HG03571 (cell line): ENCODE data around the gene MZB1.
"Not testable (repeated sequence)": the region's sequence is repeated elsewhere in the genome, so short reads cannot be mapped to it uniquely, and the experiment has no call there.

Experiments
- ATAC-seq: cut with Tn5 transposase; IDR thresholded peaks from one replicate; pipeline ENCODE4 v1.9.1; 2021; ENCODE audit not compliant: unreplicated experiment

MZB1 gene

DNA sequence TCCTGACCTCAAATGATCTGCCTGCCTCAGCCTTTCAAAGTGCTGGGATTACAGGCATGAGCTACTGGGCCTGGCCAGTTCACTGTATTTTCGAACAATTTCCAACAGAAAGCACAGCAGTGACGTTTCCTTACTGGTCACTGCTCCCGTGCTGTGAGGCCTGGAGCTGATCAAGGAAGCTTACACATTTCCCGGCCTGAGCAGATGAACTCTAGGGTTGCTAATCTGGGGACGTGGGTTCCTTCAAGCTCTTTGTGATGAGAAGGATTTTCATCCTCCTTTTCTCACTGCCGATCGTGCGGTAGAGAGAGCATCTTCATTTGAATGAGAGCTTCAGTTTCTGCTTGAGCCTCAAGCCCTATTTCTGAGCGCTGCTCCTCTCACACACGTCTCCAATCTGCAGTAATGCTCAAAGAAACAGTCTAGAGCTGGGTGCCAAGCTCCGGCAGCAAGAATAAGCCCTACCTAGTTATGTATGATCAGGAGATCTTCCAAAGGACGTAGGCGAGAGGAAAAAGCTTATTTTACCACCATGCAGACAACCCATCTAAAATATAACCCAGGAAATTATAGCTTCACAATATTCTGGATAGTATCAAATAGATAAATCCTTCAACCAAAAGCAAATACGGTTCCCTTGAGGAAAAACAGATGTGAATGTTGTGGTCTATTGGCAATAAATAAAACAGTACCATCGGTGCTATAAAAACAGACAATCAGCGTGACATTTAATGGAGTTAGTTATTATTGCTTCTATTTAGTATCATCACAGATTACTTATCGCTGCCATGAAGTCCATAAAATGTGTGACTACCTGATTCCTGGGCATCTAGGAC lies 21.5 kb upstream of the MZB1 start:
- no peak for ATAC-seq

DNA sequence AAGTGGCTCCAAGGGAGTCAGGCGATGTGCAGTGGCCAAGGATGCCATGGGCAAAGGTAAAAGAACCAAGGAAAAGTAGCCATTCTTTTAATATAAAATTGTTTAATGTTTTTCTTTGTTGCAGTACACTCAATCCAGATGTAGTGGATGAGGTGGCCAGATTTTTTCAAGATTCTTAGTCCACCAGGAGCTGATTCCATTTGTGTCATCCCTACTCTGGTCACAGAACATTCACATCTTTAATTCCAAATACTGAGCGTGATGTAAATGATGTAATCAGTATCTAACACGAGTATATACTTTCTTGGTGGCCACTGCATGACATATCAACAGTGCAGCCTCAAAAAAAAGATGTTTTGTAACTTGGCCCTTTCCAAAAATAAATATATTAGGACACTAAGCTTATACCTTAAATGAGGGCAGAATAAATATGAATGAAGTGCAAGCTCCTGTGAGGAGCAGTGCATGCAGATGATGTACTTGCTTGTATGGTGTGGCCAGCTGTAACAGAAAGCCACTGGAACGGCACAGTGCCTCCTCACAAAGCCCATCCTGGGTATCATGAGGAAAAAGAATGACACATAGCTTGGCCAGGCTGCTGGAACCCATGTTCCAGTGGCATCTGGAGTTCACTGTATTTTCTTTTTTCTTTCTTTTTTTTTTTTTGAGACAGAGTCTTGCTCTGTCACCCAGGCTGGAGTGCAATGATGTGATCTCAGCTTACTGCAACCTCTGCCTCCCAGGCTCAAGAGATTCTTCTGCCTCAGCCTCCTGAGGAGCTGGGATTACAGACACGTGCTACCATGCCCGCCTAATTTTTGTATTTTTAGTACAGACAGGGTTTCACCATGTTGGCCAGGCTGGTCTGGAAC lies 20.6 kb upstream of the MZB1 start:
- ATAC-seq: no peak

DNA sequence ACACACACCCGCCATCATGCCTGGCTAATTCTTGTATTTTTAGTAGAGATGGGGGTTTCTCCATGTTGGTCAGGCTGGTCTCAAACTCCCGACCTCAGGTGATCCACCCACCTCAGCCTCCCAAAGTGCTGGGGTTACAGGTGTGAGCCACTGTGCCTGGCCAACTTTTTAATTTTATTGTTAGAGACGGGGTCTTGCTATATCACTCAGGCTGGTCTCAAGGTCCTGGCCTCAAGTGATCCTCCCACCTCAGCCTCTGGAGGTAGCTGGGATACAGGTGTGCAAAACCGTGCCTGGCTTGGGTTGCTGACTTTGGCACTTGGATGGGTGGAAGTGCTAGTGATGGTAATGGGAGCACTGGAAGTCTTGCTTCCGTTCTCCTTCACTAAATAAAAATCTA lies 19.4 kb upstream of the MZB1 start:
- not testable (repeated sequence) for ATAC-seq

- no peak for ATAC-seq
Observed at GRCh38 chr5:139408191-139408590, 18.5 kb upstream of the MZB1 start.

GRCh38 chr5:139407517-139407916 lies 17.8 kb upstream of the MZB1 start:
- no peak for ATAC-seq

- ATAC-seq: no peak
Observed at GRCh38 chr5:139406963-139407362, 17.2 kb upstream of the MZB1 start.

DNA sequence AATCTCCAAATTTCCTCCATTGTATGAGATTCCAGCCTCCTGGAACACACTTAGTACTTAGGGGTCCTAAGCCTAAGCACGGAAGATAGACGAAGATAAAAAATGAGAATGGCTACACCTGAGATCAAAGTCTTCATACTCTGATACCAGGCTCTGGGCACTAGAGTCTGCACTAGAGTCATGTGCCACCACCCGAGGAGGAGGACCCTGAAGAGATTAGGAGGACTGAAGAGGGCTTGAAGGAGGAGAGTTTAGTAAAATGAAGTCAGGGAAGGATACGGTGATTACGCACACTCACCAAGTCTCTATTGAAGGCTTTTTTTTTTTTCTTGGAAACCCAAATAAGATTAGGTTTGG lies 14.7 kb upstream of the MZB1 start:
- ATAC-seq: no peak

GRCh38 chr5:139403787-139404483 lies 14.2 kb upstream of the MZB1 start, which contains the start of gene SPATA24:
Gene SPATA24 (minus strand): TSS chr5:139404089. CDS start chr5:139404060, 29 bp downstream.
- peak; percentile 86 for ATAC-seq

DNA sequence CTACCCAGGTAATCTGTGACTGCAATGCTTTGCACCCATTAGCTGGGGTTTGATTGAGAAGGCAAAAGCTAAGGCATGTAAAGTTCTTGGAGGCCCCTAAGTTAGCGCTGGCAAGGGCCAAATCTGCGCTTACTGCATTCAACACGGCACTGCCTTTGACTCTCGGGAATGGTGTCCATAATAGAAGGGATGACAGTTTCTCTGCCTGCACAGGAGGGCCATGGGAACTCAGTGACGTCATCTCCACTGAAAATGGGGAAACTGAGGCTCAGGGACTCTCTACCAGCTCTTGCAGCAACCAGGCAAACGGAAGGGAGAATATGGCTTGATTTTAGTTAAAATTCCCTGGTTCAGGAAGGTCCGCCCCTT lies 13.7 kb upstream of the MZB1 start:
- ATAC-seq: no peak

DNA sequence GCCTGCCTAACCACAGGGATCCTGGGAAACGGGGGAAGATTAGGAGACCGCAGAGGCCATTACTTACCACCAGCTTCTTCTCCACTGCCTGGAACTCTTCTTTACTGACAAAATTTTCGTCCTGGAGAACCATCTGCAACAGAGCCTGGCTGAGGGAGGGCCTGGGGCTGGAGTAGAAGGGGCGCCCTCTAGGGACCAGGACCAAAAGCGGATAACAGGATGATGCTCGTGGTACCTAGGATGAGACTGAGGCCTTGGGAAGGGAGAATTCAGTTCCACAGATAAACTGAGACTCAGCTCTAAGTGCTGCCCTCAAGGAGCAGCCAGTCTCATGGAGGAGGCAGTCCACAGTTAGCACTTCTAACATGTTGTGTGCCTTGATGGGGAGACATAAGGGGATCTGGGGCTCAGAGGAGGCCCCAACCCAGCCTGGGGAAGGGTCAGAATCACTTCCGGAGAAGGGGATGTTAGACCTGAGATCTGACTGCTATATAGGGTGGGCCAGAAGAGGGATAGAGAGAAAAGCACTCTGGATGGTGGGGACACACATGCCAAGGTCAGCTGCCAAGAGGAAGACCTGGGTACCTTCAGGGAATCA lies 12.9 kb upstream of the MZB1 start:
- no peak for ATAC-seq

GRCh38 chr5:139401546-139401945 lies 11.8 kb upstream of the MZB1 start:
- no peak for ATAC-seq

GRCh38 chr5:139399501-139400121 lies 9.9 kb upstream of the MZB1 start:
- no peak for ATAC-seq

- no peak for ATAC-seq
Observed at GRCh38 chr5:139397921-139398320, 8.2 kb upstream of the MZB1 start.

DNA sequence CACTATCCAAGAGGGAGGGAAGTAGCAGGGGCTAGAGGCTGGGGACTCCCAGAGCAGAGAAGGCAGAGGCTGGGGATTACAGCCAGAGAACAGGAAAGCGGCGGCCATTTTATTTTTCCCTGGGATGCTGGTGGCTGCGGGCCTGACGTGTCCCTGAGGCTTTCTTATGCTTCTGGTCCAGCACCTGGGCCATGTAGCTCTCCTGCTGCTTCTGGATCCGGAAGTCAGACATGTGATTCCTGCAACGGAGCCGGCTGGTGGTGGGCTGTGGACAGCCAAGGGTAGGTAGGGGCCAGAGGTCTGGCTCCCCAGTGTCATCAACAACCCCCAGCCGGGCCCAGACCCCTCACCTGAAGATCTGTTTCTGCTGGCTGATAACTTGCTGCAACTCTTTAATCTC lies 7.0 kb upstream of the MZB1 start:
- no peak for ATAC-seq

DNA sequence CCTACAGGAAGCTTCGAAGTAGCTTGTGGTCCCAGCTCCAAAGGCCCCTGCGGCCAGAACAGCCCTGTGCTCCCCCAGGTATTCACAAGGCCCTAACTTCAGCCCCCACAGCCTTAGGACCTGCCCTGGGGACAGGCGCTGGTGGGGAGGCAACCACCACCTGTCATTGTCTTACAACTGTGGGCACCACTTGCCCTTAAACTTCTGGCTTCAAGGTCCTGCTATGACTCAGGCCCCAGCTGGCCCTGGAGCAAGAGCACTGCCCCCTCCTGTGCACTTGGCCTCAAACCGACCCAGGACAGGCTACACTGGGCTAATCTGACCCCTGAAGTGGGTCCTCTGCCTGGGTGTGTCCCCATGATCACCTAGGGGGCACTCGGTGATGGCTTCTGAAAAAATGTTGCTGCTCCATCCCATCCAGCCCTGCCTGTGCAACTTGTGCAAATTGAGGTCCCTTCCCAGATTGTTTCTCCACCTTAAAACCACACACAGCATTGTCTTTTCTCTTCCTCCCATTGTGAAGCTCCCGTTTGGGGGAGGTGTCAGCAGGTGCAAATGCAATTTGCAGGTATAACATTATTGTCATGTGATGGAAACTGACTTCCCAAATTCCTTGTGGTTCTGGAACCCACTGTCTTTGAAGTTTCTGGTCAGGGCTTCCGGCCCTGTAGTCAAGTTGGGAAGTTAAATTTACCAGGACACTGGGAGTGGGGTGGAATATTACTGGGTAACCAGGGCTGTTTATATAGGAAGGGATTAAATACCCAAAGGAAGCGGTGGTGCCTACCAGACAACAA lies 6.3 kb upstream of the MZB1 start:
- no peak for ATAC-seq

DNA sequence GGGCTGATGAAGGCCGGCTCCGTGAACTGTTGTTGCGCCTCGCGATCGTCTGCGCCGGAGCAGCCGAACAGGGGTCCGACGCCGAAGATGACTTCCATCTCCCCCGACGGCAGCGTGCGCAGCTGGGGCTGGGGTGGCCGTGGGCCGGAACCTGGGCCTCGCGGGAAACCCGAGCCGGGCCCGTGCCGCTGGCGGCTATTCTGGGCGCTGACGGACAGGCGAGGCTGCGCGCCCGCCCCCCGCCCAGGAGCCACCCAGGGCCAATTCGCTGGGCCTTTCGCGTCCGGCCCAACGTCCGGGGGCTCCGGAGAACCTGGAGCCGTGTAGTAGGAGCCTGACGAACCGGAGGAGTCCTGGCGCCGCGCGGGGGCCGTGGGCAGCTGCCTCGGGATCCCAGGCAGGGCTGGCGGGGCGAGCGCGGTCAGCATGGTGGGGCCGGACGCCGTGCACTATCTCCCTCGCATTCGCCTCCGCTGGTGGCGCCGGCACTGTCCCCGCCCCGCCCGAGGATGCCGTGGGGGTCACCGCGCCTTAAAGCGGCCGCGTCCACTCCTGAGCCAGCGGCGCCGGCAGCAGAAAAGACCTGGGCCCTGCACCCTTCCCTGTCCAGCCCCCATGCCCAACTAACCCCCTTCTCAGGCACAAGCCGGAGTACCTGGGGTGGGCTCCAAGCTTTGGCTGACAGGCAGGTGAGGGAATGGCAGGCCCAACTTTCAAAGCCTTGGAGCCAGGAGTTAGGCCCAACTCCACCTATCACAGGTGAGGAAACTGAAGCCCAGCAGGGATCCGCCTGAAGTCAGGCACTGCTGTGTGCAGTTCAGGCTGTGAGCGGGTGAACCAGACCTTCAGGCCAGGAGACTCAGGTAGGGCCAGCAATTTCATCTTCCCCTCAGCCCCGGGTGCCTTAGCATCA lies 5.2 kb upstream of the MZB1 start, which contains the start of gene PROB1:
PROB1 (minus strand) TSS at position 451 of the 913 bp plus-strand sequence; CDS start at position 428, 23 bp downstream.
- no peak for ATAC-seq

DNA sequence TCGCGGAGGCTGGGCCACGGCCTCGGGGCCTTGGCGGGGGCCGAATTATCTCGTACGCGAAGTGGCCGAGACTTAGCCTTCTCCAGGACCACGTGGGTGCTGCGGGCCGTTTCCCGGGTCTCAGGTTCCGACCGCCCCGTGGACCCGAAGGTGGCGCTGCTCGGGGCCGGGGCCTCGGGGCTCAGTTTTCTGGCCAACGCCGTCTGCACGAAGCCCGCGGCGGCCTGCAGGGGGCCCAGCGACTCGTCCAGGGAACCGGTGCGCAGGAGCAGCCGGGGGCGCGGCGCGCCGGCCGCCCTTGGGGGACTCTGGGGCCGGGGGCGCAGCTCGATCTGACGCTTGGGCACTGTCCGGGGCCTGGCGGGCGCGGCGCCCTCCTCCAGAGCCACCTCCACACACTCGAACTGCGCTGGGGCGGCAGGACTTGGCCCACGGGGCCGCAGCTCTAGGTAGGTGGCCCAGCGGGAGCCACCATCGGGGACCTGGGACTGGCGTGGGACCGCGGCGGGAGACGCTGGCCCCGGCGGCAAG lies 4.5 kb upstream of the MZB1 start:
- no peak for ATAC-seq

DNA sequence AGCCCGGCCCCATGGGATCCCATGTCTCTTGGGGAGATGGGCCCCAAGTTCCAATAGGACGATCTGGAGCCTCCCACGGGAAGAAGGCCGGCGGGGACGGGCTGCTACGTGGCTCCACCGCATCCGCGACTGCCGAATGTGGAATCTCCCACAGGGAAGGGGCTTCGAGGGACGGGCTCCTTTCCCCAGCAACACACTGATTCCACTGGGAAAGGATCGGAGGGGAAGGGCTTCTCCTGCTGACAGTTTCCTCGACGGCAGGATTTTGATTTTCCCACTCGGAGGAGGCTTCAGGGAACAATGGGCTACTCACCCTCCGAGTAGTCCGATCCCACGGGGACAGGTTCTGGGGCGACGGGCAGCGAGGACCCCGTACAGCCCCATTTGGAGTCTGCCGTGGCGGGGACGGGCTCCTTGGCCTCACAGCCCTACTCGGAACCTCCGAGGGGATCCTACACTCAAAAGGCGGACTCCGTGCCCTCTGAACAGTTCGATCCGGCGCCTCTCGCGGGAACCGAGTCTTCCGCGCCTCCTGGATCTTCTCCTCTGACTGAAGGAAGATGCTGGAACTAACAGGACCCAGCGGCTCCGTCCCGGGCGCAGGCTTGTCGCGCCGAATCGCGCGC lies 3.9 kb upstream of the MZB1 start:
- no peak for ATAC-seq
